H1 (cell line): ENCODE measurements around the gene ZNF747. TPM values are rescaled to one million over a fixed set of nuclear protein-coding genes. Genes with fewer than 3 reads are reported as not detected.

Experiments
- polyA plus RNA-seq, 7 experiments: library from polyadenylated mRNA; depleted of rRNA in 3 of 7; stranded (reverse) in 5 of 7; unstranded in 2 of 7; fragments of >200 nt in 5 of 7; fragments of 200-250 nt in 2 of 7; gene quantifications; 1 replicate in 5 of 7; 2 replicates in 1 of 7; 4 replicates in 1 of 7; pipeline versions ENCODE4 v1.2.1 to v1.2.3, GENCODE V29; 2011 to 2013; ENCODE audit warnings: missing spikeins in 2 of 7, mixed read lengths in 2 of 7
- total RNA-seq: library from RNA; stranded (reverse); fragmentation: NEBNext Ultra II Directional; extraction: Animal tissue kit (Norgen Biotek cat#: 25700); gene quantifications from 2 replicates; pipeline ENCODE4 v1.2.1, GENCODE V29; 2021
- TF ChIP-seq, protein P1 (sequence below), 3 experiments: IDR thresholded peaks; 1 replicate in 2 of 3; 2 replicates in 1 of 3; pipeline versions ENCODE4 v1.5.1 to v1.6.1; 2011; ENCODE audit warnings: low read length in 3 of 3, mild to moderate bottlenecking in 3 of 3, inconsistent platforms in 2 of 3, low read depth in 1 of 3, moderate library complexity in 1 of 3; ENCODE audit not compliant: insufficient read depth in 1 of 3; ENCODE audit errors: control extremely low read depth in 1 of 3

Gene ZNF747
- total and polyA plus RNA-seq, 2 of the 8 experiments (the other 6 are each of a cell fraction or from before 2014, with no cell fraction given): 9.9 to 10.3 TPM

DNA sequence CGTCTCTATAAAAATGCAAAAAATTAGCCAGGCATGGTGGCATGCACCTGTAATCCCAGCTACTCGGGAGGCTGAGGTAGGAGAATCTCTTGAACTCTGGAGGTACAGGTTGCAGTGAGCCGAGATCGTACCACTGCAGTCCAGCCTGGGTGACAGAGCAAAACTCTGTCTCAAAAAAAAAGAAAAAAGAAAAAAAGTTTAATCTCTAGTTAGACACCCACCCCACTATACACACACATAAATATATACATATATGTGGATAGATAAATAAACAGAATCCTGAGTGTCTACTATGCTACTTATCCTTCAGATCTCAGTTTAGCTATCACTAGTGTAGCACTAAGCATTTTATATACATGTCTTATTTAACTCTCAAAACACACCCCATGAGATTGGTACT, 43.4 kb downstream of the ZNF747 start (continued):
- TF ChIP-seq, protein P1, sequence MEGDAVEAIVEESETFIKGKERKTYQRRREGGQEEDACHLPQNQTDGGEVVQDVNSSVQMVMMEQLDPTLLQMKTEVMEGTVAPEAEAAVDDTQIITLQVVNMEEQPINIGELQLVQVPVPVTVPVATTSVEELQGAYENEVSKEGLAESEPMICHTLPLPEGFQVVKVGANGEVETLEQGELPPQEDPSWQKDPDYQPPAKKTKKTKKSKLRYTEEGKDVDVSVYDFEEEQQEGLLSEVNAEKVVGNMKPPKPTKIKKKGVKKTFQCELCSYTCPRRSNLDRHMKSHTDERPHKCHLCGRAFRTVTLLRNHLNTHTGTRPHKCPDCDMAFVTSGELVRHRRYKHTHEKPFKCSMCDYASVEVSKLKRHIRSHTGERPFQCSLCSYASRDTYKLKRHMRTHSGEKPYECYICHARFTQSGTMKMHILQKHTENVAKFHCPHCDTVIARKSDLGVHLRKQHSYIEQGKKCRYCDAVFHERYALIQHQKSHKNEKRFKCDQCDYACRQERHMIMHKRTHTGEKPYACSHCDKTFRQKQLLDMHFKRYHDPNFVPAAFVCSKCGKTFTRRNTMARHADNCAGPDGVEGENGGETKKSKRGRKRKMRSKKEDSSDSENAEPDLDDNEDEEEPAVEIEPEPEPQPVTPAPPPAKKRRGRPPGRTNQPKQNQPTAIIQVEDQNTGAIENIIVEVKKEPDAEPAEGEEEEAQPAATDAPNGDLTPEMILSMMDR (IDR thresholded peaks at IDR 0.05; ENCODE audit: control extremely low read depth in 1 of 3, insufficient read depth in 1 of 3, low read depth in 1 of 3, low read length in 3 of 3): no peak
